ENCODE data around the gene IP6K3.

Gene IP6K3

DNA sequence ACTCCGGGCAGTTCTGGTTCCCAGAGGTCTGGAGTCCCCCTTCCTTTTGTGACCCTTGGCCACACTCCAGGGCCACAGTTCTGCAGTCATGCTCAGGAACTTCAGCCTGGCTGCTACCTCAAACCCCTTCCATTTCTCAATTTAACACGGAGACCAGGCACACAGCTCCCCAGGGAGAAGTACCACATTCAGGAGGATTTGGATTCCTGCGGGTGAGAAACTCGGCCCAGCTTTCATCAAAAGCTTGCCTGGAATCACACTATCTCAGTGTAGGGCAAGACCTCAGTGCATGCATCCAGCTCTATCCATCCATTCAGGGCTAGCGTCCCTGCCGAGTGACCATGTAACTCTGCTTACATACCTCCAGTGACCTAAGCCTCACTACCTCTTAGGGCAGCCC is 16.8 kb upstream of the IP6K3 start:
- no peak for DNase-seq
- intact Hi-C loops (cut with DNase I), result loop anchor here (5.0 to 10.0 kb wide), 2 partner anchors 51 to 179 kb away; partner anchors contain the start of genes BAK1 and UQCC2

GRCh38 chr6:33762713-33763112 is 16.0 kb upstream of the IP6K3 start:
- peak in 1 of 10 donors; percentile 62 for DNase-seq
- intact Hi-C loops (cut with DNase I), result loop anchor here (1.0 to 10.0 kb wide), 3 partner anchors 18 to 178 kb away; partner anchors contain the start of genes BAK1 and UQCC2

DNA sequence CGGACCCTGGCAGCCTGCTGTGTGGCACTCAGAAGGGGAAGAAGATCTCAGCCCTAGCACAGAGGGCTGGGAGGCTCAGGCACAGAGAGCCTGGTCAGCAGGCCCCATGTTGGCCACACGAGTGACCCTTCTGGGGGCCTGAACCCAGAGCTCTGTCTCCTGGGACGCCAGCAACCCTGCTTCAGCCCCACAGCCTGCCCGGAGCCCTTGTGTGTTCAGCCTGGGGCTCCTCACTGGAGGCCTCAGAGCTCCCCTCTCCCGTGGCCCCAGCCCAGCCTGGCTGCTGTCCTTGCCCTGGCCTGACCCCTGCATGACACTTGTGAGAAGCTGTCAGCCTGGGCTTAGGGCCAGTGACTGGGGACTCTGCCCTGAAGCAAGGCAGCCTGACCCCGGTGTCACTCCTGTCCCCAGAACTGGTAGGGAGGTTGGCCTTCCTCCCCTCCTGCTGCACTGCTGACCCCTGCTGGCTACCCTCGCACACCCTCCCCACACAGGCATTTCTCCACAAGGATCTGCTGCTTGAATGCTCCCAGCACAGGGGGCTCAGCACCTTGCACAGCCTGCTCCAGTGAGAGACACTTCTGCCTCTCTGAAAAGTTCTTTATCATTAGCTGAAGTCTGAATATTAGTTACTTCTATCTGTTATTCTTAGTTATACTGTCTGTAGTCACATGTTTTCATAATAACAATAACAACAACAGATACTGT is 15.4 kb upstream of the IP6K3 start:
- intact Hi-C loops (cut with DNase I), result loop anchor here (1.0 to 10.0 kb wide), 3 partner anchors 18 to 177 kb away; partner anchors contain the start of genes BAK1 and UQCC2
- DNase-seq, result peak in 9 of 10 donors; percentile 46 to 94 (median 75)

DNA sequence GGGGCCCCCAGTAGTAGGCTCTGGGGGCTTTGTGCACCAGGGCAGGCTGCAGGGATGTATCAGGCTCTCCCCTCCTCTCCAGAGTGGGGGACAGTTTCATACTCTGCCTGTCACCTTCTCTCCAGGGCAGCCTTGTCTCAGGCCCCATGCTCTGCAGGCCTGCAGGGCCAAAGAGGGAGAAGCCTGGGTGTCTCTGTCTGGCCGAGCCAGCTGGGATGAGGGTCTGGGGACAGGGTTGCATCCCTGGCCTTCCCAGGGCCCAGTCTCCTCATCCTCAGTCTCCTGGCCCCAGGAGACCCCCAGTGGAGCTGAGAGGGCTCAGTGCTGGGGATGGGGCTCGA is 14.8 kb upstream of the IP6K3 start:
- no peak for DNase-seq

GRCh38 chr6:33759887-33760629 is 13.4 kb upstream of the IP6K3 start:
- intact Hi-C loops (cut with DNase I), result loop anchor here (5.0 to 10.0 kb wide), 2 partner anchors 48 to 175 kb away; partner anchors contain the start of genes BAK1 and UQCC2
- DNase-seq, result no peak

More for the DNA sequence above, 14.8 kb upstream of the IP6K3 start:
- intact Hi-C loops (cut with DNase I), result loop anchor here (5.0 to 10.0 kb wide), 2 partner anchors 49 to 177 kb away; partner anchors contain the start of genes BAK1 and UQCC2

DNA sequence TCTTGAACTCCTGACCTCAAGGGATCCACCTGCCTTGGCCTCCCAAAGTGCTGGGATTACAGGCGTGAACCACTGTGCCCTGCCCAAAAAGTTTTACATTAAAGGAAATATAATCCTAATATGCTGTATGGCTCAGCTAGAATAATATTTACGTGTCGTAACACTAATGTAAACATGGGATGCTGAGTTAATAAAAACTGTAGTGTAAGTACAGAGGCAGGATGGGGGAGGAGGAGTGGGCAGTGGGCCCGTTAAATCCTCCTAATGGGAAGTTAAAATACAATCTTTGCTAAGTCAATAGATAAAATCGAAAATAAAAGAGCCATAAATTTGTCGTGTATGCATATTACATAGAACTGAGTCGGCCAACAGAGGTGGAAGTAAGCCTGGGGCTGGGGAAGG is 12.1 kb upstream of the IP6K3 start:
- DNase-seq, result no peak
- intact Hi-C loops (cut with DNase I), result no loop called here

- no peak for DNase-seq
- intact Hi-C loops (cut with DNase I), result no loop called here
Measured at GRCh38 chr6:33757906-33758305, 11.2 kb upstream of the IP6K3 start.

GRCh38 chr6:33757113-33757512 is 10.4 kb upstream of the IP6K3 start:
- intact Hi-C loops (cut with DNase I), result no loop called here
- no peak for DNase-seq

GRCh38 chr6:33756211-33756954 is 9.7 kb upstream of the IP6K3 start:
- intact Hi-C loops (cut with DNase I), result no loop called here
- DNase-seq, result no peak

DNA sequence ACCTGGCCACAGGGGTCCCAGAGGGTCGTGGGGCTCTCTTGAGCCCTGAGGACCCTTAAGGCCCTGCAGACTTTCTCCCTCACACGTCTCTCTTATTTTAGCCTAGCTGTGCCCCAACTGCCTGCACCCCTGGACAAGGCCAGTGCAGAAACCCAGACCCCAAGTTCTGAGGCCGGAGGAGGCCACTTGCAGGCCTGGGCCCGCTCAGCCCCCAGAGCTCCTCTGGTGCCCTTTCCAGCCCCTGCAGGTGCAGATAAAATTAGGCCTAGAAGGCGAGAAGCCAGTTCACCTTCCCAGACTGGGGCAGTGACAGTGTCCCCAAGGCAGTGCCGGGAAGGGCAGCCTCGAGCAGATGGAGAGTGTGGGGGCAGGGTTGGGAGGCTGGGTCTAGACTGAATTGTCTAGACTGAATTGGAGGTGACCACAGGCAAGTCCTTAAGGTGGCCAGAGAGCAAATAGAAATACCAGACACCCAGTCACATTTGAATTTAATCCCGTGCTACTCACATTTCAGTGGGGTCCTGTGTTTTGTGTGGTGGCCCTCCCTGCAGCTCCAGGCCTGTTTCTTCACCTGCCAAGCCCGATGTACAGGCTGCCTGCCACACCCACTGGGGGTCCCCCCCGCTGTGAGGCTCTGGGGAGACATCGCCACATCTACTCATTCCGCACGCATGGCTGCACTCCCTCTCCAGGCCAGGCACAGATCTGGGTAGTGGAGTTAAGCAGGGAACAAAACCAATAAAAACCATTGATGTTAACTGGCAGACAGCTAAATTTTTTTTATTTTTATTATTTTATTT is 8.6 kb upstream of the IP6K3 start:
- no peak for DNase-seq
- intact Hi-C loops (cut with DNase I), result no loop called here

- no peak for DNase-seq
- intact Hi-C loops (cut with DNase I), result no loop called here
Measured at GRCh38 chr6:33754222-33754621, 7.5 kb upstream of the IP6K3 start.

DNA sequence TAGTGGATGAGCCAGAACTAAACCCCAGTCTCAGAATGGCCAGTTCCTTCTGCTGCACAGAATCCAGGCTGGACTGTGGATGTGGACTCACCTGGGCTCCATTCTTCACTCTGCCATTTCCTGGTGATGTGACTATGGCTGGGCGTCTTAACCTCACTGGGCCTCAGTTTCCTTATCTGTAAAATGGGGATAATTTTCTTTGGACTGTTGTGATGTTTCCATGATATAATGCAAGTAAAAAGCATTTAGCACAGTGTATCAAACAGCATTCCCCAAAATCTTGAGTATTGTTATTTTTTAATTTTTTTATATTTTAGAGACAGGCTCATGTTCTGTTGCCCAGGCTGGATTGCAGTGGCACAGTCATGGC is 5.9 kb upstream of the IP6K3 start:
- intact Hi-C loops (cut with DNase I), result no loop called here
- no peak for DNase-seq

DNA sequence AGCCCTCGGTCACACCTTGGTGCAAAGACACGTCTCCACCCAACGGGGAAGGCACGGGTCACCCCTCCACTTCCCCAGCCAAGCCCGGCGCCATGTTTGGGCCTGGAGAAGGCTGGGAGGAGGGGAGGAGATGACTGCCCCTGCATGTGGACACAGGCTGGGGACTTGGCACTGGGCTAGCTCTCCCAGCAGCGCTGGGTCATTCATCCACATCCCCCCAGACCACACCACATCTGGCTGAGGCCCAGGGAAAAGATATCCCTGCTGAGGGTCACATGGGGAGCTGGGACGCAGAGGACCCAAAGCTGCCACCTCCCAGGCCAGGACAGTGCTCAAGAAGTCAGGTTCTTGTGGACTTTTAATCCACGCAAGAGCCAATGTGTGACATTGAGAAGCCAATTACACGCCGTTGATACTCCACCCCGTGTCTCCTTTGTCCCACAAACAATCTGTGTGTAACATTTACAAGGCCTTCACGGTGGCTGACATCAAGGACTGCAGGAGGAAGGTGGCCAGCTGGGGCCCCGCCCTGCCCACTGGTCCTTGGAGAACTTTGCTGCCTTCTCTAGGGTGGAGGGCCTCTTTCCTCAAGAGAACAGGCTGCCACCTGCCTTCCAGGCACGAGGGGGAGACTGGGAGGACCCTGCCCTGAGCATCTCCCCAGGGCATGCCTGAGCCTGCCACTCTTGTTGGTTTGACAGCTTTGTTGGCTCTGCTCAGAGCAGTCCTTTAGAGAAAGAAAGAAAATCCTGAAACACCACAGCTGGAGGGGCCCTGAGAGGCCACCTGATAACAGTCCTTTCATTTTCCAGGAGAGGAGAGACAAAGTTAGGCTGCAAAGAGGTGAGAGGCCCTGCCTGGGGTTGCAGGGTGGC is 5.3 kb upstream of the IP6K3 start:
- DNase-seq, result no peak
- intact Hi-C loops (cut with DNase I), result no loop called here

- DNase-seq, result no peak
- intact Hi-C loops (cut with DNase I), result no loop called here
Measured at GRCh38 chr6:33750244-33750991, 3.7 kb upstream of the IP6K3 start.

DNA sequence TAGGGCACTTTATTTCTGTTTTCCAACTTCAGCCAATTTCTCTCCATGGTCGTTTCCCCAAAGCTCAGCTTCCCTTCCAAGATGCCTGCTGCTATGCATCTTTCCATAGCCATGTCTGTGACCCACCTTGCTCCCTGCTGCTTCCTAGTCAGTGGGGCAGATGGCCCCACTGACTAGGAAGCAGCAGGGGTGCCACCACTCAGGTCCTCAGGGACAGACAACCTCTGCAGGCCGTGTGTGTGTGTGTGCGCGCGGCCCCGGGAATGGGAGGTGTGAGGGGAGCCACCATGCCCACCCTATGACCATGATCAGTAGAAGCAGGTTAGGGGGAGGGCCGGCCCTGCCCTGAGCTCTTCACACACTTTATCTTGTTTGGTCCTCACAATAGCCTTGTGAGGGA is 2.7 kb upstream of the IP6K3 start:
- DNase-seq, result no peak
- intact Hi-C loops (cut with DNase I), result loop anchor here (10.0 kb wide), 1 partner anchor 405 kb away; no protein-coding TSS in a partner anchor

DNA sequence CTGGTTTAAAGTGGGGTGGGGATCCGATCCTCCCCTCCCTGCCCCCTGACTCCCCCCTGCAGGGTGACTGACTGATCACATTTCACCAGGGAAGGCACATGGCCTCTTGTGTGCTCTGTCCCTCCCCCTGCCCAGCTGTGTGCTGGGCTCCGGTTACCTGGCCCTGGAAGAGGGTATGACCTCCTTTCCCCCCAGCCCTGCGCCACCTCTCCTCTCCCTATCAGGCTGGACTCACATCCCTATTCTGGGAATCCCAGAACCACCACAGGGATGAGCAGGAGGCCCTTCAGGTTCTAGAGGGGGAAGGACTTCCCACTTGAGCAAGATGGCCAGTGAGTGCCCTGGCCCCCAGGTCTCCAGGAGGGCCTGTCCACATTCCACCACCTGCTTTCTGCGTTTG is 2.1 kb upstream of the IP6K3 start:
- intact Hi-C loops (cut with DNase I), result loop anchor here (10.0 kb wide), 1 partner anchor 406 kb away; no protein-coding TSS in a partner anchor
- no peak for DNase-seq

DNA sequence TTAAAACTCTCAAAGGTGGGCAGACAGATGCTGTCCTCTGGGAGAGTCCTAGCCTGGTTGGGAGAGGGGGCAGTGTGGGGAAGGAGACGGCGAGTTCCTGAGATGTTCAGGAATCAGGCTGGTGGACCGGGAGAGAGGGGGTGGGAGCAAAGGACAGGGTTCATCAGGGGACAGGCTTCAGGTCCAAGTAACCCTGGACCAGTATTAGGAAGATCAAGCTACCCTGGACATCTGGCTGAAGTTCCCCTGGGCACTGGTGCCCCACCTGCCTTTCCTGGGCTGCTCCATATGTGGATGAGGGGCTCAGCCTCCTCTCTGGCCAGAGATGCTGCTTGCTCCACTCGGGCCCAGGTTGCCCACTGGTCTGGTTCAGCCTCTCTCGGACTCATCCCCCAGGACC is 1.1 kb upstream of the IP6K3 start:
- no peak for DNase-seq
- intact Hi-C loops (cut with DNase I), result loop anchor here (10.0 kb wide), 1 partner anchor 407 kb away; no protein-coding TSS in a partner anchor

- intact Hi-C loops (cut with DNase I), result loop anchor here (10.0 kb wide), 1 partner anchor 409 kb away; no protein-coding TSS in a partner anchor
- DNase-seq, result peak; percentile 25 to 95 (median 77)
Measured at GRCh38 chr6:33746036-33746600, 587 bp downstream of the IP6K3 start.

Measured in posterior cingulate gyrus (tissue), 11 donors.